ENCODE results near the gene KSR1.

KSR1 gene

GRCh38 chr17:27475070-27475673 is 18.9 kb downstream of the KSR1 start:
- no peak for DNase-seq

DNA sequence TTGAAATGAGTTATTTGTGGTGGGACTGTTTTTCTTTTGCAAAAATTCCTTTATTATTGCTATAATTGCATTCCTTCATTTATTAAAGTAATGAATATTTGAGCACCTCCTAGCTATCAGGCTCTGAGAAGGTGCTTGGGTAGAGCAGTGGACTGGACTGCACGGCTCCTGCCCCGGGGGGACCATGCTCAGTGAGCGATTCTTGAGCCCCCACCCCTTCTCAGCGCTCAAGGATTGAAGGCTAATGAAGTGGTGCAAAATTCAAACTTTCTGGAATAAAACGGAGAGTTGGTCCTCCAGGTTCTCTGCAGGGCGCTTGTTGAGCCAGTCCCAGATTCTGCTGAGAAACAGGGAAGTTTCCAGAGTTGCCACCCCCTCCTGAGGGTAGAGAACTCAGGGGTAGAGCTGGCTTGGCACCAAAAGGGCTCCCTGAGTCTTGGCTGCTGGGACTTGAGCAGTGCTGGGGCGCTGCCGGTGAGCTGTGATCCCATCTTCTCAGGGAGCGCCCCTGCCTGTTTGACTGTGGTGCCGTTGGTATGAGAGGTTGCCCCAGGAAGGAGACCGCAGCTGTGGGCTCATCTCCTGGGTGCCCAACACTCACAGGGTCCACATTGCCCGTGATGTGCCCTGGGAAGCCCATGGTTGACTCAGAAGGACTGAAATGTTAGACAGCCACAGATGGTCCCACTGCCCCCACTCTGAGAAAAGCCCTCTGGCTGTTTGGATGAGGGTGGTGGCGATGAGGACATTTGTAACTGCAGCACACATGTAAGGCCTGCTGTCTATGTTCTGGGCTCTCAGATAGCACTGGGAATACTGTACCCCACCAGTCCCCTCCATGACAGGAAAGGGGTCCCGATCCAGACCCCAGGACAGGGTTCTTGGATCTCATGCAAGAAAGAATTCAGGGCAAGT is 20.0 kb downstream of the KSR1 start:
- DNase-seq = no peak

GRCh38 chr17:27477050-27477888 is 21.0 kb downstream of the KSR1 start:
- DNase-seq = no peak

- DNase-seq = no peak
These were observed 21.9 kb downstream of the KSR1 start for GRCh38 chr17:27477971-27478684.

DNA sequence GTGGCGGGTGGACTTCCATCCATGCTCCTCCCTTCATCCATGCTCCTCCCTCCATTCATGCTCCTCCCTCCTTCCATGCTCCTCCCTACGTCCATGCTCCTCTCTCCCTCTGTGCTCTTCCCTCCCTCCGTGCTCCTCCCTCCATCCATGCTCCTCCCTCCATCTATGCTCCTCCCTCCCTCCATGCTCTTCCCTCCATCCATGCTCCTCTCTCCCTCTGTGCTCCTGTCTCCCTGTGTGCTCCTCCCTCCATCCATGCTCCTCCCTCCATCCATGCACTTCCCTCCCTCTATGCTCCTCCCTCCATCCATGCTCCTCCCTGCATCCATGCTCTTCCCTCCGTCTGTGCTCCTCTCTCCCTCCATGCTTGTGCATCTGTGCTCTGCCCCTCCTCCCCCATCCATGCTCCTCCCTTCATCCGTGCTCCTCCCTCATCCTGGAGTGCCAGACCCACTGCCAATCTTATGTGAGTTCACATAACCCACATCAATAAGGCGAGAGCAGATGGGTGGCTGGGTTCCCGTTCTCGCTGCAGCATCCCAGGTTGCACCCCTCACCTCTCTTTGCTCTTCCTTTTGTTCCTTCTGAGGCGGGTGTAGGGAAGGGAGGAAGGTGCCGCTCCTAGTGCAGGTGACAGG is 22.8 kb downstream of the KSR1 start:
- DNase-seq = no peak

GRCh38 chr17:27479838-27480237 is 23.6 kb downstream of the KSR1 start:
- DNase-seq = no peak

GRCh38 chr17:27480699-27481098 is 24.5 kb downstream of the KSR1 start:
- DNase-seq = no peak

DNA sequence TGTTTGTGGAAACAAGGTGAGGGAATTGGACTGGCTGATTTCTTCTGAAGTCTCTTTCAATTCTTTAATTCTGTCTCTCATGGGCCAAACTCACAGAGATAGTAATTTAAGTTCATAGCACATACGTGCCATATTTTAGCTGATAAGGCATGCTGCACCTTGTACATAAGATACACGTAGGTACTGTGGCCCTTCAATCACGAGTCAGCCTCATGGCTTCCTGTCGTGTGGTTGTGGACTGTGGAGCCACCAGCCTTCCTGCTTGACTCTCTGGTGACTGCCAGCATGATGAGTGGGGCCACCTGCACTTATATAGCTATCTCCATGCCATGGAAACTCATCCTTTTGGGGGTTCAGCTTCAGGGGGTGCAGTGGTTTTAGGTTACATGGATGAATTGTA is 25.1 kb downstream of the KSR1 start:
- no peak for DNase-seq

- no peak for DNase-seq
These were observed 28.9 kb downstream of the KSR1 start for GRCh38 chr17:27485125-27485524.

GRCh38 chr17:27485716-27486495 is 29.7 kb downstream of the KSR1 start:
- no peak for DNase-seq

GRCh38 chr17:27486741-27487140 is 30.5 kb downstream of the KSR1 start:
- no peak for DNase-seq

DNA sequence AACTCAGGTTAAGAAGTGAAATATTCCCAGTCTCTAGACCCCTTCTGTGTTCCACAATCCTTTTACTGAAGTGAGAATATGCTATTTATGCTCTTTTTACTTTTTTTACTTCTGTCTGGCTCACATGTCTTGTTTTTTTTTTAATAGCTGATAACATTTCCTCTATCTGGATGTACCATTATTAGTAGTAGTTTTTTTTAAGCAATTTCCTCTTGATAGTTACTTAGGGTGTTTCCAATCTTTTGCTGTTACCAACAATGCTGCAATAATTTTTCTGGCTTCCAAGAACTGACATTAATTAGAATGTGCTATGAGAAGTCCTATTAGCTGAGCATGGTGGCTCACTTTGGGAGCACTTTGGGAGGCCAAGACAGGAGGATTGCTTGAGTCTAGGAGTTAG is 32.0 kb downstream of the KSR1 start:
- no peak for DNase-seq

DNA sequence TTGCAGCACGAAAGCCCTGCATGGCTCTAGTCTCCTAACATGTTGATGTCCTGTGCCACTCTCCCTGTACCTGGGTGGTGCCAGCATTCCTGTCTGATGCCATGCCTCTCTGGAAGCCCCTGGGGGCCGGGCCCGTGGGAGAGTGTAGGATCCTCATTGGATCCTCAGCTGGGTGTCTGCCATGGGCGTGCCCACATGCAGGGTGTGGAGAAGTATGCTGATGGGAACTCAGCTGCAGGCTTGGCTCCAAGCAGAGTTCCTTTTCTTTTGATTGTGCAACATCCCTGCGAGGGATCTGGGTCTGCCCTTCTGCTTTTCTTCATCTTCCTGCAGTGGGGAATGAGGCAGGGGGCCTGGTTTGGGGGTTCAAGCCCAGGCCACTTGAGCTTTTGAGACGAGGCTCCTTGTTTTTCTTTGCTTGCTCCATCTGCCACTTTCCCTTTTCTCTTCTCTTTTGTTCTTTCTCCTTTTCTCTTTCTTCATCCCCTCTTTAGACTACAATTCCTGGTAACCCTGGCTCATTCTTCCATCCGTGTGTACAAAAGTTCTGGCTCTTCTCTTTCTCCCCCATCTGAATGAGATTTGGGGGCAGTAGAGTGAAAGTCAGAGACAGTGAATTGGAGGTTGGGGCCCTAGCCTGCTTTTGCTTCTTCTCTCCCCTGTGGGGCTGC is 32.9 kb downstream of the KSR1 start:
- DNase-seq = no peak

DNA sequence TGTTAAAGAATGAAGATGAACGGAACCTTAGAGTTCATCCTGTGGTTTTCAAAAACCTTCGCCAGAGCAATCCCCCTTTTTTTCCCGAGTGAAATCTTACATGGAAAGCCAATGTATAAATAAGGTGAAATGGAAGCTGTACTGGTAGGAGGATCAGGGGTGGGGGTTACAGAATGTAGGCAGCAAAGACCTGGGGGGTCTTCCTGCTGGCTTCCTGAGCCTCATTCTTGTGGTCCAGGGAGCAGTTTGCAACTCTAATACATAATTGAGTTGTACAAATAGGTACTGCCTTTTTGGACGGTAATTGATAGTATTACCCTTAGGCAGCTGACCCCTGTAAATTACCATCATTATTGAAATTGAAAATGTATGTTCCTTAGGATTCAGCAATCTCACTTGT is 34.1 kb downstream of the KSR1 start:
- DNase-seq = no peak

DNA sequence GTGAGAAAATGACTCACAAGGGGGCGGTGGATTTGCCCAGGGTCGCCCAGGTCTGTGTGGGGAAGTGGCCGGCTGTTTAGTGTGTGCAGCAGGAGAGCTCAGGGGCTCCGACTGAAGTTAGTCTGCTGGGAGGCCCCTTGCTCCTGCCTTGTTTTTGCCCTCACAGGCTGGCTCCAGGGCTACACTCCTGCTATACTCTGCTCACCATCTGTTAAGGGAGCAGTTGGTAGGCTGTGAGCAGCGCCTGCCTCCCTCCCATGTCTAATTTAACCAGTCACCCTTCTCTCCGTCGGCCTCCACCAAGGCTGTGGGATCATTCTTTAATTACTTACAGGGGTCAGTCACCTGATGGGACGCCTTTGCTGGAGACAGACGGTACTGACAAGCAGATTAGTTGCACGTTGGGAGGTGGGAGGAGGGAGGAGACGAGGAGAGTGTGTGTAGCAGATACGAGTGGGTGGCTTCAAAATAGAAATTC is 35.5 kb downstream of the KSR1 start:
- no peak for DNase-seq

DNA sequence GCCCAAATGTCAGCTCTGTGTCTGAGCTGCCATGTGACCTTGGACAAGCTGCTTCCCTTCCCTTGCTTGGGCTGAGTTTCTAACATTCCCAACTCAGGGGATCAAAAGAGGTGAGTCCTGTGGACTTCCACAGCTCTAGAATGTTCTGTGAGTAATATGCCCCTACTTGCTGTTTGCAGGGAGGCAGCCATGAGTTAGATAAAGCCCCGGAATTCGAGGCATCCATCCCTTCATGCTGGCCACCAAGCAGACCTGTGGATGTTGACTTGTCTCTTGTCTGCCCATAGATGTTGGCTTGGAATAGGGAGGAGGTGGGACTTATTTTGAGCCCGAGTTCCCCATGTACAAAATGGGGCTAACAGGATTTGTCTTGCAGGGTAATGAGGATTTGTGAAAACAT is 36.2 kb downstream of the KSR1 start:
- no peak for DNase-seq

- DNase-seq = no peak
These were observed 36.8 kb downstream of the KSR1 start for GRCh38 chr17:27493088-27493487.

DNA sequence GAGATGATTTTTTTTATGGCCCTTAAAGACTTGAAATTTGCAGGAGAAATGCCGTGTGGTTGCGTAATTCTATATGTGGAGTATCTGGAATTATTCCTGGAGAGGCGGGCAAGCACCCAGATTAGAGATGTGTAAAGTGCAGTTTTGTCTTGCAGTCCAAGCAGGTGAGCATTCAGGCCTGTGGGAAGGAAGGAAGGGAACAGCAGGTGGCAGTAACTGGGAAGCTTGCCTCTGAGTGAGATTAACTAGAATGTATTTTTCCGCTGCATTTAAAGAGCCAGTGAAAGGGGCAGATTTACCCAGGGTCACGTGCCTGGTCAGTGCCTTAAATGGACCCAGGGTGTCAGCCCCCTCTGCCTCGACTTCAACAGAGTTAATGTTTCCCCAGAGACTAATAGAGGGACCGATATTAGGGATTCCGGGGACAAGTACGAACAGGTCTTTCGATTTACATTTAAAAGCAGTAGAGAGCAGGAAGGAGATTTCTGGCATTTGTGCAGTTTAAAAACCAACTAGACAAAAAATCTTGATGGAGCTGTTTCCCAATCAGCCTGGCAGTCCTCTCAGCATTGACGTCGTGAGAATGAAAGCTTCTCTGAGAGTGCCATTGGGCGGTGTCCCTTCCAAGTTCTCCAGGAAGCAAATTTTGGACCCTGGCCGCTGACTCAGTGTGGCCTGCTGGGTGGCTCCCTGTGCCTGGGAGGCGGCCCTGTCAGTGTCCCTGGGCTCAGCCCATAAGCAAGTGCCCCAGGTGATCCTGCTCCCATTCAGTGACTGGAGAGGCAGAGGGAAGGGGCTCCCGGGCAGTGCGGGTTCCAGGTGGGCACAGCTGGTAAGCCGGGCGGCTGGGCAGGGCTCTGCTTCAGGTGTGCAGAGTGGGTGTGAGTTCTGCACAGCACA is 38.2 kb downstream of the KSR1 start:
- DNase-seq = no peak

DNA sequence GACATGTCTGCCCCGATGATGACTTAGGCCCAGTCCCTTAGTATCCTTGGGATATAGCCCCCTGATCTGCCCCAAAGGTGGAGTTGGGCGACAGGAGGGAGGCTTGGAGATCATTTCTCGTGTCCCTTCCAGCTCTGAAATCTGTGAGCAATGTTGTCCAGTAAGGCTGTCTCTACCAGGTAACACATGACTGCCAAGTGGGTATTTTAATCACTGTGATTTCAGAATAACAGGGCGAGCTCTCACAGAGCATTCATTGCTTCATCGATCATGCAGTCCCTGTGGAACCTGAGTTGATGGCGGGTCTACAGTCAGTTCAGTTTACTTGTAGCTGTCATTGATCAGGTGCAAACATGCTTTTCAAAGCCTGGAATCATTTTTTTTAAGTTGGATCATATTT is 39.2 kb downstream of the KSR1 start:
- no peak for DNase-seq

DNA sequence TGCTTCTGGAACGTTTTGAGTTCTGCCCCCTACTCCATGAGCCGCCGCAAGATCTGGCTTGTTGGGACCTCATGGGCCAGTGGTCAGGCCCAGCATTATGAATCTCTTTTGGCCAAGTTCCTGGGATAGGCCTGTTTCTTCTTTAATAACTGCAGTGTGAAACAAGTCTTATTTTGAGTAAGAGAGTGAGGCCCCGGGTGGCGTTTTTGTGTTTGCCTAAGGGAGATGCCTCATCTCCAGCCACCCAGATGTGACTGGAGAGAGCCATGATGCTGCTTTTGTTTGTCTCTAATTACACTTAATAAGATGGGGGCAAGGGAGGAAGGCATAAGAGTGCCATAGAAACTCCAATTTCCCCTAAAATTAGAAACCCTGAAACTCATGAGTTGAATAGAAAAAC is 39.8 kb downstream of the KSR1 start:
- no peak for DNase-seq

All from NCI-H2029 (cell line).